ENCODE measurements around the gene TRAIP. TPM values are rescaled to one million over a fixed set of nuclear protein-coding genes. Genes with fewer than 3 reads are reported as not detected.
"Not testable (repeated sequence)": the region's sequence is repeated elsewhere in the genome, so short reads cannot be mapped to it uniquely, and the experiment has no call there.

The TRAIP gene
- total RNA-seq, 1 experiment from 2014 or later, result 5.9 TPM

- Histone ChIP-seq H3K4me3 (ENCODE audit: low read length) (peak within 1 kb of the TSS; percentile 91), H3K4me2 (ENCODE audit: low read depth, low read length, poor library complexity, severe bottlenecking) (peak within 1 kb of the TSS; percentile 96), H3K9ac (ENCODE audit: low read length) (peak within 1 kb of the TSS; percentile 85), H3K9me2 (replicated peaks; ENCODE audit: insufficient read depth, low read length) (no peaks in the 10 kb centered on the region), H3K79me2 (ENCODE audit: low read length) (peaks cover 41% of the 10 kb centered on the region), H3K27ac (ENCODE audit: low read length) (peak within 1 kb of the TSS; percentile 51), H3K27me3 (ENCODE audit: low read length) (no peaks in the 10 kb centered on the region), H3K4me1 (ENCODE audit: low read length) (peaks cover 32% of the 10 kb centered on the region), H4K20me1 (ENCODE audit: insufficient read depth, low read depth, low read length) (no peaks in the 10 kb centered on the region), H3K36me3 (ENCODE audit: insufficient read depth, low read length) (peaks cover 2% of the 10 kb centered on the region), H3K9me3 (ENCODE audit: low read length) (no peaks in the 10 kb centered on the region), H2AFZ (ENCODE audit: low read length) (peak within 1 kb of the TSS; percentile 76; the same call in 1 of the 2 replicates)
- peak; percentile 100 for DNase-seq
Observed at GRCh38 chr3:49786357-49787181, 69.8 kb downstream of the TRAIP start, which contains the start of gene IP6K1. IP6K1 (minus strand) TSS chr3:49786542; CDS start chr3:49748040, 38,502 bp downstream.

GRCh38 chr3:49785565-49786356 is 70.6 kb downstream of the TRAIP start:
- peak; percentile 67 for DNase-seq
- peak overlapping the region; percentile 96 for H3K4me2 ChIP-seq (ENCODE audit: low read depth, low read length, poor library complexity, severe bottlenecking)
- H3K9ac ChIP-seq (ENCODE audit: low read length), result peak overlapping the region; percentile 85
- peaks cover 6% of the 10 kb centered on the region for H3K36me3 ChIP-seq (ENCODE audit: insufficient read depth, low read length)
- H3K27ac ChIP-seq (ENCODE audit: low read length), result peak overlapping the region; percentile 51
- peaks cover 29% of the 10 kb centered on the region for H3K4me1 ChIP-seq (ENCODE audit: low read length)
- H2AFZ ChIP-seq (ENCODE audit: low read length), result peak overlapping the region; percentile 25; the same call in 1 of the 2 replicates
- H3K9me2 ChIP-seq (replicated peaks; ENCODE audit: insufficient read depth, low read length), result no peaks in the 10 kb centered on the region
- H3K27me3 ChIP-seq (ENCODE audit: low read length), result no peaks in the 10 kb centered on the region
- H3K9me3 ChIP-seq (ENCODE audit: low read length), result no peaks in the 10 kb centered on the region
- peaks cover 49% of the 10 kb centered on the region for H3K79me2 ChIP-seq (ENCODE audit: low read length)
- peak overlapping the region; percentile 91 for H3K4me3 ChIP-seq (ENCODE audit: low read length)
- H4K20me1 ChIP-seq (ENCODE audit: insufficient read depth, low read depth, low read length), result no peaks in the 10 kb centered on the region

GRCh38 chr3:49782277-49782676 is 74.1 kb downstream of the TRAIP start:
- H4K20me1 ChIP-seq (ENCODE audit: insufficient read depth, low read depth, low read length), result not testable (repeated sequence)
- peaks cover 17% of the 10 kb centered on the region for H3K4me1 ChIP-seq (ENCODE audit: low read length)

GRCh38 chr3:49781415-49782199 is 74.8 kb downstream of the TRAIP start:
- no peak overlapping the region for H3K4me3 ChIP-seq (ENCODE audit: low read length)
- no peaks in the 10 kb centered on the region for H3K9me2 ChIP-seq (replicated peaks; ENCODE audit: insufficient read depth, low read length)
- no peak overlapping the region for H3K4me2 ChIP-seq (ENCODE audit: low read depth, low read length, poor library complexity, severe bottlenecking)

More at GRCh38 chr3:49782277-49782676, 74.1 kb downstream of the TRAIP start:
- H3K9ac ChIP-seq (ENCODE audit: low read length); H2AFZ ChIP-seq (ENCODE audit: low read length); H3K9me3 ChIP-seq (ENCODE audit: low read length); H3K36me3 ChIP-seq (ENCODE audit: insufficient read depth, low read length); H3K4me3 ChIP-seq (ENCODE audit: low read length); H3K4me2 ChIP-seq (ENCODE audit: low read depth, low read length, poor library complexity, severe bottlenecking); H3K27ac ChIP-seq (ENCODE audit: low read length); H3K27me3 ChIP-seq (ENCODE audit: low read length); DNase-seq; H3K9me2 ChIP-seq (replicated peaks; ENCODE audit: insufficient read depth, low read length): not testable (repeated sequence)
- H3K79me2 ChIP-seq (ENCODE audit: low read length), result peaks cover 78% of the 10 kb centered on the region

GRCh38 chr3:49780975-49781365 is 75.4 kb downstream of the TRAIP start:
- not testable (repeated sequence) for H3K4me3 ChIP-seq (ENCODE audit: low read length); H3K4me2 ChIP-seq (ENCODE audit: low read depth, low read length, poor library complexity, severe bottlenecking); H4K20me1 ChIP-seq (ENCODE audit: insufficient read depth, low read depth, low read length); H3K27me3 ChIP-seq (ENCODE audit: low read length); H2AFZ ChIP-seq (ENCODE audit: low read length); H3K9me2 ChIP-seq (replicated peaks; ENCODE audit: insufficient read depth, low read length); DNase-seq; H3K4me1 ChIP-seq (ENCODE audit: low read length); H3K27ac ChIP-seq (ENCODE audit: low read length); H3K9ac ChIP-seq (ENCODE audit: low read length); H3K36me3 ChIP-seq (ENCODE audit: insufficient read depth, low read length); H3K9me3 ChIP-seq (ENCODE audit: low read length)
- peaks cover 88% of the 10 kb centered on the region for H3K79me2 ChIP-seq (ENCODE audit: low read length)

More at GRCh38 chr3:49781415-49782199, 74.8 kb downstream of the TRAIP start:
- Histone ChIP-seq H3K36me3 (ENCODE audit: insufficient read depth, low read length) (peaks cover 10% of the 10 kb centered on the region), H3K9ac (ENCODE audit: low read length) (no peak overlapping the region), H3K9me3 (ENCODE audit: low read length) (no peaks in the 10 kb centered on the region), H2AFZ (ENCODE audit: low read length) (no peak overlapping the region), H3K79me2 (ENCODE audit: low read length) (peaks cover 84% of the 10 kb centered on the region), H3K4me1 (ENCODE audit: low read length) (peaks cover 10% of the 10 kb centered on the region), H3K27ac (ENCODE audit: low read length) (no peak overlapping the region), H4K20me1 (ENCODE audit: insufficient read depth, low read depth, low read length) (no peaks in the 10 kb centered on the region), H3K27me3 (ENCODE audit: low read length) (no peaks in the 10 kb centered on the region)
- DNase-seq, result no peak

GRCh38 chr3:49780080-49780974 is 76.0 kb downstream of the TRAIP start:
- Histone ChIP-seq H4K20me1 (ENCODE audit: insufficient read depth, low read depth, low read length) (no peaks in the 10 kb centered on the region), H3K9ac (ENCODE audit: low read length) (no peak overlapping the region), H3K27ac (ENCODE audit: low read length) (no peak overlapping the region), H2AFZ (ENCODE audit: low read length) (no peak overlapping the region), H3K4me1 (ENCODE audit: low read length) (peaks cover 6% of the 10 kb centered on the region), H3K9me3 (ENCODE audit: low read length) (no peaks in the 10 kb centered on the region), H3K4me3 (ENCODE audit: low read length) (no peak overlapping the region), H3K9me2 (replicated peaks; ENCODE audit: insufficient read depth, low read length) (no peaks in the 10 kb centered on the region), H3K79me2 (ENCODE audit: low read length) (peaks cover 88% of the 10 kb centered on the region), H3K36me3 (ENCODE audit: insufficient read depth, low read length) (peaks cover 10% of the 10 kb centered on the region), H3K27me3 (ENCODE audit: low read length) (no peaks in the 10 kb centered on the region), H3K4me2 (ENCODE audit: low read depth, low read length, poor library complexity, severe bottlenecking) (no peak overlapping the region)
- no peak for DNase-seq

- H3K9me2 ChIP-seq (replicated peaks; ENCODE audit: insufficient read depth, low read length), result no peaks in the 10 kb centered on the region
- H4K20me1 ChIP-seq (ENCODE audit: insufficient read depth, low read depth, low read length), result no peaks in the 10 kb centered on the region
- H3K4me2 ChIP-seq (ENCODE audit: low read depth, low read length, poor library complexity, severe bottlenecking), result no peak overlapping the region
- no peak overlapping the region for H2AFZ ChIP-seq (ENCODE audit: low read length)
- H3K36me3 ChIP-seq (ENCODE audit: insufficient read depth, low read length), result peaks cover 10% of the 10 kb centered on the region
- no peaks in the 10 kb centered on the region for H3K4me1 ChIP-seq (ENCODE audit: low read length)
- H3K27me3 ChIP-seq (ENCODE audit: low read length), result no peaks in the 10 kb centered on the region
- no peak for DNase-seq
- no peak overlapping the region for H3K27ac ChIP-seq (ENCODE audit: low read length)
- no peak overlapping the region for H3K9ac ChIP-seq (ENCODE audit: low read length)
- H3K9me3 ChIP-seq (ENCODE audit: low read length), result no peaks in the 10 kb centered on the region
- no peak overlapping the region for H3K4me3 ChIP-seq (ENCODE audit: low read length)
- H3K79me2 ChIP-seq (ENCODE audit: low read length), result peaks cover 88% of the 10 kb centered on the region
Observed at GRCh38 chr3:49779358-49780079, 76.8 kb downstream of the TRAIP start.

All from Karpas-422 (cell line).